ENCODE measurements around the gene ADGRD1.

Gene ADGRD1

DNA sequence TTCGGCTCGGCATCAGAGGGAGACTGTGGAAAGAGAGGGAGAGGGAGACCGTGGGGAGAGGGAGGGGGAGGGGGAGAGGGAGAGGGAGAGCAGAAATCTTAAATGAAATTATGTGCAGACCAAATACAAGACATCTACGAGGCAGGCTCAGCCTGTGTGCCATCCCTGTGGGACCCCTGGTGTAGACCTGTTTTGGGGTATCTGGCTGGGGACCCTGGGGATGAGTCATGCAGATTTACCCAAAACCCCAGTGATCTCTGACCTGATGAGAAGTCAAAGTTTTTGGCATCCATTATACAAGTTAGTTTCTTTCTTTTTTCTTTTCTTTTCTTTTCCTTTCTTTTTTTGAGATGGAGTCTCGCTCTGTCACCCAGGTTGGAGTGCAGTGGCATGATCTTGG, 44.4 kb downstream of the ADGRD1 start:
- no peak for TF ChIP-seq FOXM1 (IDR thresholded peaks at IDR 0.05; ENCODE audit: borderline replicate concordance, low read depth)

DNA sequence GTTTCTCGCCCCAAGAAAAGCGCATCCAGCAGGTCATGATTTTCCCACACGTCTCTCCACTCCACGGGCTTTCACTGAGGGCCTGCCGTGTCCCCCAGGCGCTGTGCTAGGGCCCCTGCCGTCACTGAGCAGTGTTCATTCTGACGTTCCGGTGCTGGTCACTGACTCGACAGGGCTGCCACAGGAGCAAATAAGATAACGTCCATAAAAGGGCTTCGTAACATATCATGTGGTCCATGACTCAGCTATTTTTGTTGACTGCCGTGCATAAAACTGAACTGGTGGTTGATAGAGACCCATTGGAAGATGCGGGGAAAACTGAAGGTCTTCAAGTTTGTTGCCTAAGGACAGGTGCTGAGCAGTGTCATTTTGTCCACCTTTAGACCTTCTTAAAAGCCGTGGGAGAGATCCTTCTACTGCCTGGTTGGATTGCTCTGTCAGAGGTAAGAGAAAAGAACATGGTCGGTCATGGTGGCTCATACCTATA, 46.3 kb downstream of the ADGRD1 start:
- TF ChIP-seq EGR1 (IDR thresholded peaks at IDR 0.05): no peak
- TF ChIP-seq TEAD4 (IDR thresholded peaks at IDR 0.05): no peak
- TF ChIP-seq FOXM1 (IDR thresholded peaks at IDR 0.05; ENCODE audit: borderline replicate concordance, low read depth): no peak
- no peak for TF ChIP-seq NFIC (IDR thresholded peaks at IDR 0.05)

DNA sequence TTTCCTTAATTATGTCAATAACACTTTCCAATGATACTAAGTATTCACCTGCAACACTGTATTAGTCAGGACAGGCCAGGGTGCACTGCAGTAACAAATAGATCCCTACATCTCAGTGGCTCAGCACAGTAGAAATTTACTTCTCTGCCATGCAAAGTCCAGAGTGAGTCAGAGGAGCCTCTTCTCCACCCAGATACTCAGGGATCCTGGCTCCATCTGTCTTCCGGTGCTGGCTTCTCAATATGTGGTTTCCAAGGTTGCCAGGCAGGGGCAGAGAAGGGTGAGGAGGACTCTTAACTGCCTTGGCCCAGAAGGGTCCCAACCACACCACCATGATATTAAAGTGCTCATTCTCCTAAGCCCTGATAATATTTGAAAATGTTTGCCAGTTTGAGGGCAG, 47.8 kb downstream of the ADGRD1 start:
- TF ChIP-seq, protein P1, sequence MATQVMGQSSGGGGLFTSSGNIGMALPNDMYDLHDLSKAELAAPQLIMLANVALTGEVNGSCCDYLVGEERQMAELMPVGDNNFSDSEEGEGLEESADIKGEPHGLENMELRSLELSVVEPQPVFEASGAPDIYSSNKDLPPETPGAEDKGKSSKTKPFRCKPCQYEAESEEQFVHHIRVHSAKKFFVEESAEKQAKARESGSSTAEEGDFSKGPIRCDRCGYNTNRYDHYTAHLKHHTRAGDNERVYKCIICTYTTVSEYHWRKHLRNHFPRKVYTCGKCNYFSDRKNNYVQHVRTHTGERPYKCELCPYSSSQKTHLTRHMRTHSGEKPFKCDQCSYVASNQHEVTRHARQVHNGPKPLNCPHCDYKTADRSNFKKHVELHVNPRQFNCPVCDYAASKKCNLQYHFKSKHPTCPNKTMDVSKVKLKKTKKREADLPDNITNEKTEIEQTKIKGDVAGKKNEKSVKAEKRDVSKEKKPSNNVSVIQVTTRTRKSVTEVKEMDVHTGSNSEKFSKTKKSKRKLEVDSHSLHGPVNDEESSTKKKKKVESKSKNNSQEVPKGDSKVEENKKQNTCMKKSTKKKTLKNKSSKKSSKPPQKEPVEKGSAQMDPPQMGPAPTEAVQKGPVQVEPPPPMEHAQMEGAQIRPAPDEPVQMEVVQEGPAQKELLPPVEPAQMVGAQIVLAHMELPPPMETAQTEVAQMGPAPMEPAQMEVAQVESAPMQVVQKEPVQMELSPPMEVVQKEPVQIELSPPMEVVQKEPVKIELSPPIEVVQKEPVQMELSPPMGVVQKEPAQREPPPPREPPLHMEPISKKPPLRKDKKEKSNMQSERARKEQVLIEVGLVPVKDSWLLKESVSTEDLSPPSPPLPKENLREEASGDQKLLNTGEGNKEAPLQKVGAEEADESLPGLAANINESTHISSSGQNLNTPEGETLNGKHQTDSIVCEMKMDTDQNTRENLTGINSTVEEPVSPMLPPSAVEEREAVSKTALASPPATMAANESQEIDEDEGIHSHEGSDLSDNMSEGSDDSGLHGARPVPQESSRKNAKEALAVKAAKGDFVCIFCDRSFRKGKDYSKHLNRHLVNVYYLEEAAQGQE (IDR thresholded peaks at IDR 0.05; ENCODE audit: low read depth): no peak
- TF ChIP-seq CEBPB (IDR thresholded peaks at IDR 0.05): no peak
- TF ChIP-seq, protein P2, sequence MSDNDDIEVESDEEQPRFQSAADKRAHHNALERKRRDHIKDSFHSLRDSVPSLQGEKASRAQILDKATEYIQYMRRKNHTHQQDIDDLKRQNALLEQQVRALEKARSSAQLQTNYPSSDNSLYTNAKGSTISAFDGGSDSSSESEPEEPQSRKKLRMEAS (IDR thresholded peaks at IDR 0.05): no peak
- TF ChIP-seq TAF1 (IDR thresholded peaks at IDR 0.05; ENCODE audit: low read depth): no peak
- TF ChIP-seq, protein P3, sequence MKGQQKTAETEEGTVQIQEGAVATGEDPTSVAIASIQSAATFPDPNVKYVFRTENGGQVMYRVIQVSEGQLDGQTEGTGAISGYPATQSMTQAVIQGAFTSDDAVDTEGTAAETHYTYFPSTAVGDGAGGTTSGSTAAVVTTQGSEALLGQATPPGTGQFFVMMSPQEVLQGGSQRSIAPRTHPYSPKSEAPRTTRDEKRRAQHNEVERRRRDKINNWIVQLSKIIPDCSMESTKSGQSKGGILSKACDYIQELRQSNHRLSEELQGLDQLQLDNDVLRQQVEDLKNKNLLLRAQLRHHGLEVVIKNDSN (IDR thresholded peaks at IDR 0.05): no peak

DNA sequence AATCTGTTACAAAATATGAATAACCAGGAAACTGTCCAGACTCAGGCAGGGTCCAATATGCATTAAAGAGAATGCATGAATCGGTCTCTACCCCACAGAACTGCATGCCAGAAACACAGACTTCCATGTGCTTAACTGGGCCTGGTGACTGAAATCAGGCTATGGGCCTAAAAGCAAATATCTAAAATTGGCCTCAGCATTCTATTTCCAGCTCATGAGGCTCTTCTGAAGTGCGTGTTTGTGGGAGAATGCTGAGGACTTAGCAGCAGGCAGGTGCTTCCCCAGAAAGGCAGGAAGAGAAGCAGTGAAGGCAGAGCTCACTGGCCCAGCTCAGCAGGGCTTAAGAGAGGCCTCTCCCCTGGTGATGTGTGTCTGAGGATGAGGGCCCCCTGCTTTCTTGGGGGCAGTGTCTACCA, 48.5 kb downstream of the ADGRD1 start:
- no peak for TF ChIP-seq TEAD4 (IDR thresholded peaks at IDR 0.05)
- no peak for TF ChIP-seq EP300 (IDR thresholded peaks at IDR 0.05; ENCODE audit: borderline replicate concordance)
- TF ChIP-seq, protein P2 (IDR thresholded peaks at IDR 0.05): no peak
- no peak for TF ChIP-seq EGR1 (IDR thresholded peaks at IDR 0.05)
- TF ChIP-seq RAD21 (IDR thresholded peaks at IDR 0.05; ENCODE audit: low read depth): no peak
- TF ChIP-seq, protein P1 (IDR thresholded peaks at IDR 0.05; ENCODE audit: low read depth): no peak
- TF ChIP-seq, protein P3 (IDR thresholded peaks at IDR 0.05): no peak
- TF ChIP-seq FOXM1 (IDR thresholded peaks at IDR 0.05; ENCODE audit: borderline replicate concordance, low read depth): no peak
- TF ChIP-seq CREB1 (IDR thresholded peaks at IDR 0.05; ENCODE audit: low read depth): no peak
- no peak for TF ChIP-seq ZBTB7A (IDR thresholded peaks at IDR 0.05; ENCODE audit: low read depth)
- TF ChIP-seq TAF1 (IDR thresholded peaks at IDR 0.05; ENCODE audit: low read depth): no peak
- TF ChIP-seq CEBPB (IDR thresholded peaks at IDR 0.05): no peak
- TF ChIP-seq TCF12 (IDR thresholded peaks at IDR 0.05; ENCODE audit: low read depth): no peak
- no peak for TF ChIP-seq NFIC (IDR thresholded peaks at IDR 0.05)

DNA sequence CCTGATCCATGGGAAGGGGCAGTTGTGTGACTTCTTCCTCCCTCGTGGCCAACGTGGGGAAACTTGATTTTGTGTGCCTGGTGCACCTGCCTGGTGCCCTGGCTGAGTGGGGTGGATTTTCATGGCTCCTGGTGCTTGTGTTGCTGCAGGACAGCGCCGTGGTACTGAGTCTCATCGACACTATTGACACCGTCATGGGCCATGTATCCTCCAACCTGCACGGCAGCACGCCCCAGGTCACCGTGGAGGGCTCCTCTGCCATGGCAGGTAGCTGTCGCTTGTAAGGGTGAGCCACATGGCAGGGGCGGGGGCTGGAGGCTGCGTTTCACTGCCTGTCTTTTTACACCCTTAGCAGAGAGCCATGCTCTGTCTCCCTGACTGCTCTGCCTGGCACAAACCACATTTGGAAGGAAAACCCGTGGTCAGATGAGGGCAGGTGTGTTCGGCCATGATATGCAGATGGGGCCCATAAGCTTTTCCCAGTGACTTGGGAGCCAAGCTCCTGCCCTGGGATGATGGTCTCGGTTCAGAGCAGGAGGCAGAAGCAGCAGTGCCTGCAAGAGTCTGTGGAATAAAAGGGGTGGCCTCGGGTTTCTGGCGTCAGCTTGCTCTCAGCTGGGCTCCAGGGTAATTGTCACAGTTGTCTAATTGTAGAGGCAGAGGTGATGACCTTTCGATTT, 49.5 kb downstream of the ADGRD1 start:
- TF ChIP-seq CEBPB (IDR thresholded peaks at IDR 0.05) (no peak), TAF1 (IDR thresholded peaks at IDR 0.05; ENCODE audit: low read depth) (no peak), ZBTB7A (IDR thresholded peaks at IDR 0.05; ENCODE audit: low read depth) (no peak), YY1 (IDR thresholded peaks at IDR 0.05; ENCODE audit: low read depth) (no peak)

DNA sequence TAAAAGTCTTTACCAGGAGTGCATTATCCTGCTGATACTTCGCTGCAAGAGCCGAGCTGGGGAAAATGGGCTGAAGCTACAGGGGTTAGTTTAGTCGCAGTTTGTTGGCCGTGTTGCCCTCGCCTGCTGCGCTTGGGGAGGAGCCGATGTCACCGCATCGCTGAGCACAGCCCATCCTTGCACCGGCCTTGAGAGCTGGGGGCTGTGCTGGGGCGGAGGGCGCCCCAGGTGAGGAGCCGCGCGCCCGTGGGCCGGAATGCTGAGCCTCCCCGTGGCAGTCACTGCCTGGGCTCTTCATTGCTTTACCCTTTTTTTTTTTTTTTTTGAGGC, 50.0 kb downstream of the ADGRD1 start:
- no peak for TF ChIP-seq RAD21 (IDR thresholded peaks at IDR 0.05; ENCODE audit: low read depth)

DNA sequence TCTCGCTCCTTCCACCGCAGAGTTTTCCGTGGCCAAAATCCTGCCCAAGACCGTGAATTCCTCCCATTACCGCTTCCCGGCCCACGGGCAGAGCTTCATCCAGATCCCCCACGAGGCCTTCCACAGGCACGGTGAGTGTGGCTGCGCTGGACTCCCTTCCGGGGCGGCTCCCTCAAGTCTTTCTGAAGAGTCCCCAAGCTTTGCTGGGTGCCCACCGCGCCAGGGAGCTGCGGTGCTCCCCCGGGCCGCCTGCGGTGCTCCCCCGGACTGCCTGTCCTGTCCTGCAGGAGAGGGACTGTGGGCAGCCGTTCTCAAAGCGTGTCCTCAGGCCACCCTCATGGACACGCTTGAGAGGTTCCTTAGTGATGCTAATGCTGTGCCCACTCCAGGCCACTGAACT, 50.5 kb downstream of the ADGRD1 start:
- TF ChIP-seq TCF12 (IDR thresholded peaks at IDR 0.05; ENCODE audit: low read depth) (no peak), ZBTB7A (IDR thresholded peaks at IDR 0.05; ENCODE audit: low read depth) (no peak), FOXM1 (IDR thresholded peaks at IDR 0.05; ENCODE audit: borderline replicate concordance, low read depth) (no peak), RAD21 (IDR thresholded peaks at IDR 0.05; ENCODE audit: low read depth) (no peak), EGR1 (IDR thresholded peaks at IDR 0.05) (no peak), TEAD4 (IDR thresholded peaks at IDR 0.05) (no peak), CREB1 (IDR thresholded peaks at IDR 0.05; ENCODE audit: low read depth) (no peak), NFIC (IDR thresholded peaks at IDR 0.05) (no peak), CEBPB (IDR thresholded peaks at IDR 0.05) (no peak), EP300 (IDR thresholded peaks at IDR 0.05; ENCODE audit: borderline replicate concordance) (no peak), TAF1 (IDR thresholded peaks at IDR 0.05; ENCODE audit: low read depth) (no peak), YY1 (IDR thresholded peaks at IDR 0.05; ENCODE audit: low read depth) (no peak)
- TF ChIP-seq, protein P3 (IDR thresholded peaks at IDR 0.05): no peak
- TF ChIP-seq, protein P2 (IDR thresholded peaks at IDR 0.05): no peak
- TF ChIP-seq, protein P1 (IDR thresholded peaks at IDR 0.05; ENCODE audit: low read depth): no peak
